Activated CD4-positive, alpha-beta T cell treated with anti-CD3 and anti-CD28 coated beads, Interleukin-2, amount 50 U/mL, for 24 hours (primary cell): ENCODE results near the gene PID1.

Experiments used
- DNase-seq, 2 donors: peaks; one replicate each; pipeline ENCODE4 v3.0.0-alpha.2; 2020; ENCODE audit warnings: low read depth in 1 of 2, low spot score in 1 of 2

The PID1 gene

DNA sequence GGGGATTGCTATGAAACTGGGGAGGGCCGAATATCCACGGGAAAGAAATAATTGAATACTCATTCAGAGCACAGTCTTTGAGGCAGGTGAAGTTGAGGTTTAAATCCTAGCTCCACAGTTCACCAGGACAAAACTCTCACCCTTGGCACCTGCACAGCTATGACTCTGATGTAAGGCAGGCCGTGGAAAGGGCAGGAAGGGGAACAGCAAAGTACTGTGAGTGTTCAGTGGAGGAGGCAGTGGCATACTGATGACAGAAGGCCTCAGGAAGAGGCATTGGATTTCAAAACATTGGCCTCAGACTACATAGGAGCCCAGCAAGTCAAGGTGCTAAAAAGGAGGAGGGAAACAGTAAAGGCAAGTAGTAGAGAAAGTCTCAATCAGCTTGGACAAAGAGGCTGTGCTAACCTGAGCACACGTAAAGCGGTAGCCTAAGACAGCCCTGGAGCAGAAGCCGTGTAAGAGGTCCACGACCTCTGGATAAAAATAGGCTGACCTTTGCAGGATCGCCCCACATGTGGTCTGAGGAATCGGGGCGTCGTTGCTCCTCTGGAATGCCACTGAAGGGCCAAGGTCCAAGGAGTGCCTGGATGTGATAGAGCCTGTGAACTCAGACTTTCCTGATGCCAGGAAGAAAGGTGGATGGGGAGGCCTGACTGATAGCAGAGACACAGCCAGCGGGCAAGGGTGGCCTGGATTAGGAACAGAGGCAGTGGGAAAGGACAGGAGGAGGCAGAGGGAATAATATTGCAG is 243.6 kb downstream of the PID1 start:
- no peak for DNase-seq

DNA sequence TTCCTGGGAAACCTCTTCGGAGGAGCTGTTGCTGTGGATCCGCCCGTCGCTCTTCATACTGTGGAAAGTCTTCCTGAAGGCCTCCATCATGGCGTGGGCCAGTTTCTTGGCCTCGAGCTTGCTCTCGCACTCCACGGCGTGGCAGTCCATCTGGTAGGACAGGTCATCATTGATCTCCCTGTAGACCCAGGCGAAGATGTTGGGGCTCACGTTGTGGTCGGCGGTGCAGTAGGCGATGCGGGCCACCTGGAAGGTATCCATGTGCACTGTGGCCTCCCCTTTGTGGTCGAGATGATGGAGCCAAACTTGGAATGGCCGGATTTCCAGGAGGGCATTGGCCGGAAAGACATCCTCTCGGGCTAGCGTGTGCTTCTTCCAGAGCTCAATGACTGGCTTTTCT is 245.4 kb downstream of the PID1 start:
- no peak for DNase-seq

DNA sequence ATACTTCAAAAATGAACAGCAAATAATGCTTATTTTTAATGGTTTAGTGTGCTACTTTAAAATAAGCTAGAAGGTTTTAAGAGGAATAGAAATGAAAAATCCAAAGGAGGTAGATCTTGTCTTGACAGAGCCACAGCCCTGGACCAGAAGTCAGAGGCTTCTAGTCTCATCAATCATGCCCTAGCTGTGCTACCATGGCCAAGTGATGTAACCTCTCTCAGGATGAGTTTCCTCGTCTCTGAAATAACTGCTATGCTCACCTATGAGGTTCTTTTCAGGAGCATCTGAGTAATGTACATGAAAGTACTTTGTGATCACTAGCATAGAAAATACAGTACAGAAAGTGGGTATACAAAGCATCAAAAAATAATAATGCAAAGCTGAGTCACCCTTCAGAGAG is 248.4 kb downstream of the PID1 start:
- DNase-seq: no peak

DNA sequence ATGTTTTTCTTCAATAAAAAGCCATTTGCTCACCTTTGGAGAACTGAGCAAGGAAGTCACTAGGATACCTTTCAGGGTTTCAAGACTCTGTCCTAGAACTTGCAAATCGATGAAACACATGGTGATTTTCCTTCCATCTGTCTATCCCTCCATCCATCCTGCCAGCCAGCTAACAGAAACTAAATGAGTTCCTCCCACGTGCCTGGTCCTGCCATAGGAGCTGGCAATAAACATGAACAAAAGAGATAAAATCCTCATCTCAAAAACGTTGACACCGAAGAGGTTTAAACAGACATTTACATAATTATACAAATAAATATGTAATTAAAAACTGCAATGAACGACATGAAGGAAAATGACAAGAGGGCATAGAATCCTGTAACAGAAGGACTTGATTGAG is 249.0 kb downstream of the PID1 start:
- DNase-seq: no peak

DNA sequence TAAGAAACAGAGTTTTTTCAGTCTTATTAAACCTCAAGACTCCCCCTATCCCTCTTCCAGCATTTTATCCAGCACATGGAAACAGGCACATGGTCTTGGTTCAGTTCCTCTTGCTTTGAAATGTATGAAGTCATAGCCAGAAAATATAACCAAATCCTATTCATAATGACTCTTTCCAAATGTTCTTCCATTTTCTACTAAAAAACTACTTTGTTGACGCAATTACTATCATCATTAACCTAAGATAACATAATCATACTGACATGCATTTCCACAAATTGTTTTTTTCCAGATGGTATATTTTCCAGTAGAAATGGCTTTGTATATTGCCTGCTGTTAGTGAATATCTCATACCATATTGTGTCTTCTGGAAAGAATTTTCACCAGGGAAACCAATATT is 261.3 kb downstream of the PID1 start:
- DNase-seq: no peak

DNA sequence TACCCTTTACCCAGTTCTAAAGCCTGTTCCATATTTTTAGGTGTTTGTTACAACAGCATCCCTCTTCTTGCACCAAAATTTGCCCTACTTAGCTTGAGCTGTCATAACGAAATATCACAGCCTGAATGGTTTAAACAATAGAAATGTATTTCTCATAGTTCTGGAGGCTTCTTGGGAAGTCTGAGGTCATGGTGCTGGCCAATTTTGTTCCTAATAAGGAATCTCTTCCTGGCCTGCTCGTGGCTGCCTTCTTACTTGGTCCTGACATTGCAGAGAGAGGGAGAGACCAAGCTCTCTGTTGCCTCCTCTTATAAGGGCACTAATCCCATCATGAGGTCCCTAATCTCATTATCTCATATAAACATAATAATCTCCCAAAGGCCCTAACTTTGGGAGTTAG is 267.8 kb downstream of the PID1 start:
- no peak for DNase-seq

DNA sequence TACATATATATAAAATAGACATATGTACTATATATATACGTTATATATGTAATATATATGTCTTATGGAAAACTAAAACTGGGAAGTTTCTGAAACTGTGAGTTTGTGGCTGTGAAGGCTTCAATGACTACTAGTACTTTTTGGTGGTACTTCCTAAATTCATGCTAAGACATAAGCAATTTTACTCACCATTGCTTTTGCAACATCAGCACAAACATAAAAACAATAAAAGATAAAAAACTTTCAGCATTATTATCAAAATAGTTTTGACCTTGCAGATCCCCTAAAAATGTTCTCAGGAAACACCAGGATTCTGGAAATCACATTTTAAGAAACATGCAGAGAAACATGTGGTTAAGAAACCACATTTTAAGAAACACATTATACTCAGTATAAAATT is 269.9 kb downstream of the PID1 start:
- no peak for DNase-seq

DNA sequence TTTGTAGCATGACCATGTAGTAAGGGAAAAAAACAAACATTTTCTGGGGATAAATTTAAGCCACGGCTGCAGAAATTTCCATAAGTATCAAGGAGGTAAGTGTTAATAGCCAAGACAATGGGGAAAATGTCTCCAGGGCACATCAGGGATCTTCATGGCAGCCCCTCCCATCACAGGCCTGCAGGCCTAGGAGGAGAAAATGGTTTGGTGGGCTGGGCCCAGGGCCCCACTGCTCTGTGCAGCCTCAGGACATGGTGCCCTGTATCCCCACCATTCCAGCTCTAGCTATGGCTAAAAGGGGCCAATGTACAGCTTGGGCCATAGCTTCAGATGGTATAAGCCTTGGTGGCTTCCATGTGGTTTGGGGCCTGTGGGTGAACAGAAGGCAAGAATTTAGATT is 271.8 kb downstream of the PID1 start:
- DNase-seq: no peak

DNA sequence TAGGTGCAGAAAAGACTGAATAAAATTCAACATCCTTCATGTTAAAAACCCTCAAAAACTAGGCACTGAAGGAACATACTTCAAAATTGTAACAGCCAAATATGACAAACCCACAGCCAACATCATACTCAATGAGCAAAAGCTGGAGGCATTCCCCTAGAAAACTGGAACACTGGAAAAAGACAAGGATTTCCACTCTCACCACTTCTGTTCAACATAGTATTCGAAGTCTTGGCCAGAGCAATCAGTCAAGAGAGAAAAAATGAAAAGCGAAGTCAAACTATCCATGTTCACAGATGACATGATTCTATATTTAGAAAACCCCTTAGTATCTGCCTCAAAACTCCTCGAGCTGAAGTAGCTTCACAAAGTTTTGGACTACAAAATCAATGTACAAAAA is 282.3 kb downstream of the PID1 start:
- no peak for DNase-seq

DNA sequence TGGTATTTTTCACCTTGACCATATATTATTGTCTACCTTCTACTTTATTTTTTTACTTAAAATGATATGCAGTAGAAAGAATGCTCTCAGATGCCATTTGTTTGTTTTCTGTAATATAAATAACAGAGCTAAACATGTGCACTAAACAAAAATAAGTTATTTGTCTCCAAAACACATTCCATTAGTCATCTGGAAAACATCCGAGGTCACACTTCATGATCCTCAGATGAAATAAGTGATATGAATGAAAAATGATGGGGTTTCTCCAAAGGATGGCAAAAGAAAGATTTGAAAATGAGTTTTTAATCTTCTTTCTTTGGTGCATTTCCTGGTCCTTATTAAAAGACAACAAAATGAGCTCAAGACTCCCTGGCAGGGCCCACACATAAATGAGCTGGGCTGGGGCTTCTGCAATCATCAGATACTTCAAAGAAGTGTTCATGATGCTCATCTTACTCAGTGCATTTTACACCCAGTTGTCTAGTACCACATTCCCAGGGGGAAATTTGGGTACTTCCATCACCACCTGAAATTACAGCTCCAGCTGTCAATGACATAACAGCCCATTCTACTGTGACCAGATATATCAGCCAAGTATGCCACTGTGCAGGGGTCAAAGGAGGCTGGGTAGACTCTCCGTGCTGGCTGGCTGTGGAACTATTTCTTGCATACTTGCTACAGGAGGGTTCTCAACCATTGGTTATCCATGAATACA is 283.5 kb downstream of the PID1 start:
- no peak for DNase-seq

DNA sequence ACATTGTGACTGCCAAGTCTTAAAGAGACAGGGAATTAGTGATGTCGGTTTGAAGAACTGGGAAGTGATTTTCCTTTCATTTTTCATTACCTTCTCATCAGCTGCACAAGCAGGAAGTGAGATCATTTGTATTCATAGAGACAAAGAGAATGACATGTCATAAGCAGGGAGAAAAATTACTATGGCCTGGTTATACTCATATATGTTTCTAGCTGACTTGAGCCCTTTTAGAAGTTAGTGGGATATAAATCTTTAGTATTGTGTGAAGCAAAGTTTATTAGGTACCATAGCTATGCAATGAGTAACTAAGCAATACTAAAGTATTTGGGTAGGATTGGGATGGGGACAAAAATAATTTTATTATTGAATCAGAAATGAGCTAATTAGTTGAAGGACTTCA is 284.1 kb downstream of the PID1 start:
- DNase-seq: no peak

DNA sequence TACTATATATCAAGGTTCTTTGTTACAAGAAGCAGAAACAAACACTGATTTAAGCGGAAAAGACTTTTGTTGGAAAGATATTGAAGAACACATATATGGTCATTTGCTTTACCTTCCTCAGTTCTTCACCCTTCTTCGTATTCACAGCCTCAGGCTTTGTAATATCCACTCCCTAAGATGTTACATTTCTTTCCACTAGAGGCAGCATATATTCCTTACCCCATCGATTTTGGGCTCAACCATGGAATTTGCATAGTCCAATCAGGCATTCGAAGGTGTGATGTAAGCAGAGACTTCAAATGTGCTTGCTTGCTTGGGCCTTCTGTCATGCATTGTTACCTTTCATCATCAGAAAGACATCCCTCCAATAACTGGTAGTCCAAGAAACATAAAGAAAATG is 287.4 kb downstream of the PID1 start:
- DNase-seq: no peak

DNA sequence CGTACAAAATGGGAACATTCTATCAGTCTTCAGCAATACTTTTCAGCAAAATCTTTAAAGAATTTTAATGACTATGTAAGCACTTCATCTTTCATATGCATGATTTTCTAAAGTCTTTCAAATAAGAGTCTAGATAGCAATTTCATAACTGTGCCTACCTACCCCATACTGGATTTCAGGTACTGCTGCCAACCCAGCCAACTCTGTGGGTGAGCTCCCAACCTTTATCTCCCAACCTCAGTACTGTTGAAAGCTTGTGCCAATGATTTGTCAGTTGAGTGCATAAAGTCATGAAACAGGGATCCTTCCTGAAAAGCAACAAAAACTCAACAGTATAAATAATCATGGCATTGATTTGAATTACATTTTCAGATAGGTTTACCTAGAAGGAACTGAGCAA is 296.9 kb downstream of the PID1 start:
- DNase-seq: no peak
